Right lobe of liver (tissue), 6 donors: ENCODE measurements around the gene TCEA3. TPM values are rescaled to one million over a fixed set of nuclear protein-coding genes. Genes with fewer than 3 reads are reported as not detected.
A peak's percentile ranks its signal among the peaks of the same experiment; 100 is the strongest.

ENCODE experiments used
- ATAC-seq, 4 donors: fragments of 200-7000 bp; cut with Tn5 transposase; one replicate each; pipeline ENCODE4 v1.9.1; 2020; ENCODE audit warnings: mild to moderate bottlenecking in 4 of 4, moderate library complexity in 4 of 4
- DNase-seq, 3 donors: peaks; one replicate each; pipeline ENCODE4 v3.0.0-alpha.2; 2020
- H3K27ac ChIP-seq, 3 donors: fragments of 200-600 bp; one replicate each; pipeline ENCODE4 v1.8.0; 2022
- H3K27me3 ChIP-seq, 2 donors: fragments of 200-600 bp; one replicate each; pipeline ENCODE4 v1.8.0; 2022
- H3K36me3 ChIP-seq, 4 donors: fragments of 200-600 bp; sonication (generic) in 1 of 4; one replicate each; pipeline versions ENCODE4 v1.5.1 to v1.8.0; 2017 to 2022; ENCODE audit warnings: control low read depth in 1 of 4
- H3K4me1 ChIP-seq, 4 donors: fragments of 200-600 bp; sonication (generic) in 1 of 4; one replicate each; pipeline versions ENCODE4 v1.5.1 to v1.8.0; 2017 to 2022; ENCODE audit warnings: control low read depth in 1 of 4
- H3K4me3 ChIP-seq, 3 donors: fragments of 200-600 bp; one replicate each; pipeline ENCODE4 v1.8.0; 2022
- H3K9me3 ChIP-seq, 4 donors: fragments of 200-600 bp; sonication (generic) in 1 of 4; one replicate each; pipeline versions ENCODE4 v1.5.1 to v1.8.0; 2017 to 2022; ENCODE audit warnings: control low read depth in 1 of 4
- POLR2A ChIP-seq: fragments of 450-650 bp; IDR thresholded peaks from one replicate; pipeline ENCODE4 v1.6.1; 2017; ENCODE audit warnings: antibody characterized with exemption, mild to moderate bottlenecking
- WGBS: methylation state at CpG from one replicate; pipeline ENCODE4 v1.1.6; 2018; ENCODE audit warnings: low coverage, low lambda C conversion rate; ENCODE audit not compliant: insufficient coverage; ENCODE audit errors: missing lambda C conversion rate; 5-methylcytosine and 5-hydroxymethylcytosine counted together
- intact Hi-C, 2 donors: fragments of 100-400 bp; cut with DNase I; formaldehyde crosslinking; loops; one replicate each; pipeline versions ENCODE4 v1.11.2 to v1.14.1; 2022
- total RNA-seq, 6 experiments: library from RNA; depleted of rRNA in 2 of 6; stranded (reverse); fragments of >200 nt in 2 of 6; fragmentation: NEBNext Ultra II Directional in 3 of 6; extraction: Animal tissue kit (Norgen Biotek cat#: 25700) in 3 of 6; gene quantifications; one replicate each; pipeline versions ENCODE4 v1.1.0 to v1.2.4, GENCODE V29; 2016 to 2023
- TF ChIP-seq, protein P1 (sequence below), 4 donors: fragments of 200-600 bp in 3 of 4; fragments of 450-650 bp in 1 of 4; IDR thresholded peaks; one replicate each; pipeline versions ENCODE4 v1.5.1 to v1.8.0; 2016 to 2022; ENCODE audit warnings: antibody characterized with exemption in 4 of 4, mild to moderate bottlenecking in 2 of 4
- donor health status: DM: no; HTN: yes; CAD: no.
- donor health status: DM: no; HTN: no; CAD: no.
- donor health status: DM: no; HTN: no; CAD: no.
- donor health status: DM: no; HTN: yes; CAD: no.
- donor health status: DM: no; HTN: yes; CAD: no.

Gene TCEA3
- total RNA-seq, 6 experiments from 2014 or later, result 53.3 to 94.0 (median 63.2) TPM

DNA sequence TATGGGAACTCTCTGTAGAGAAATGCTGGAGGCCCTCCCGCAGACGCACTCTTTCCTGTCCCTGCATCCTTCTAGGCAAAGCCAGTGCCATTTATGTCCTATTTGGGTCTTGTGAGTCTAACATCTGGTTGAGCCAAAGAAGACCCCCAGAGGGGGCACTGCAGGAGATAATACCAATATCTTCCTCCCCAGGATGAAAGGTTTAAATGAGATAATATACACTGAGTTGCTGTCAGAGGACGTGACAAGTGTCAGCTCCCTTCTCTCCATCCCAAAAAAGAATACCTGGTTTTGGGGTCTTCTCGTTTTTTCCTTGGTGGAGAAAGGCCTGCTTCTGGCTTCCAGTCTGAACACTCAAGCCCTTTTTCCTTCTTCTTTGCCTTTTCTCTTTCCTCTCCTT is 7.6 kb downstream of the TCEA3 start:
- DNase-seq (no peak), ATAC-seq (no peak)
- Histone ChIP-seq H3K27me3 (no peaks in the 10 kb centered on the region), H3K36me3 (peaks cover 0 to 30% (median 6%) of the 10 kb centered on the region in 4 donors), H3K4me3 (no peak overlapping the region), H3K4me1 (peaks cover 0 to 29% (median 12%) of the 10 kb centered on the region in 4 donors), H3K27ac (peak overlapping the region in 1 of 3 donors; percentile 8), H3K9me3 (no peaks in the 10 kb centered on the region)
- WGBS, result 100% methylated on average over 2 of the region's 4 CpGs
- TF ChIP-seq POLR2A, result no peak
- TF ChIP-seq, protein P1, sequence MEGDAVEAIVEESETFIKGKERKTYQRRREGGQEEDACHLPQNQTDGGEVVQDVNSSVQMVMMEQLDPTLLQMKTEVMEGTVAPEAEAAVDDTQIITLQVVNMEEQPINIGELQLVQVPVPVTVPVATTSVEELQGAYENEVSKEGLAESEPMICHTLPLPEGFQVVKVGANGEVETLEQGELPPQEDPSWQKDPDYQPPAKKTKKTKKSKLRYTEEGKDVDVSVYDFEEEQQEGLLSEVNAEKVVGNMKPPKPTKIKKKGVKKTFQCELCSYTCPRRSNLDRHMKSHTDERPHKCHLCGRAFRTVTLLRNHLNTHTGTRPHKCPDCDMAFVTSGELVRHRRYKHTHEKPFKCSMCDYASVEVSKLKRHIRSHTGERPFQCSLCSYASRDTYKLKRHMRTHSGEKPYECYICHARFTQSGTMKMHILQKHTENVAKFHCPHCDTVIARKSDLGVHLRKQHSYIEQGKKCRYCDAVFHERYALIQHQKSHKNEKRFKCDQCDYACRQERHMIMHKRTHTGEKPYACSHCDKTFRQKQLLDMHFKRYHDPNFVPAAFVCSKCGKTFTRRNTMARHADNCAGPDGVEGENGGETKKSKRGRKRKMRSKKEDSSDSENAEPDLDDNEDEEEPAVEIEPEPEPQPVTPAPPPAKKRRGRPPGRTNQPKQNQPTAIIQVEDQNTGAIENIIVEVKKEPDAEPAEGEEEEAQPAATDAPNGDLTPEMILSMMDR (IDR thresholded peaks at IDR 0.05), result no peak
- intact Hi-C loops, result no loop called here

GRCh38 chr1:23408797-23409290 is 15.7 kb downstream of the TCEA3 start:
- no peak overlapping the region for H3K27ac ChIP-seq
- intact Hi-C loops, result no loop called here
- H3K4me1 ChIP-seq, result peaks cover 0 to 10% (median 4%) of the 10 kb centered on the region in 4 donors
- H3K4me3 ChIP-seq, result no peak overlapping the region
- WGBS, result 95% methylated on average over 3 of the region's 7 CpGs
- DNase-seq, result no peak
- TF ChIP-seq, protein P1 (IDR thresholded peaks at IDR 0.05), result no peak
- no peak for TF ChIP-seq POLR2A
- H3K27me3 ChIP-seq, result no peaks in the 10 kb centered on the region
- H3K9me3 ChIP-seq, result no peaks in the 10 kb centered on the region
- no peak for ATAC-seq
- H3K36me3 ChIP-seq, result peaks cover 0 to 33% (median 11%) of the 10 kb centered on the region in 4 donors

DNA sequence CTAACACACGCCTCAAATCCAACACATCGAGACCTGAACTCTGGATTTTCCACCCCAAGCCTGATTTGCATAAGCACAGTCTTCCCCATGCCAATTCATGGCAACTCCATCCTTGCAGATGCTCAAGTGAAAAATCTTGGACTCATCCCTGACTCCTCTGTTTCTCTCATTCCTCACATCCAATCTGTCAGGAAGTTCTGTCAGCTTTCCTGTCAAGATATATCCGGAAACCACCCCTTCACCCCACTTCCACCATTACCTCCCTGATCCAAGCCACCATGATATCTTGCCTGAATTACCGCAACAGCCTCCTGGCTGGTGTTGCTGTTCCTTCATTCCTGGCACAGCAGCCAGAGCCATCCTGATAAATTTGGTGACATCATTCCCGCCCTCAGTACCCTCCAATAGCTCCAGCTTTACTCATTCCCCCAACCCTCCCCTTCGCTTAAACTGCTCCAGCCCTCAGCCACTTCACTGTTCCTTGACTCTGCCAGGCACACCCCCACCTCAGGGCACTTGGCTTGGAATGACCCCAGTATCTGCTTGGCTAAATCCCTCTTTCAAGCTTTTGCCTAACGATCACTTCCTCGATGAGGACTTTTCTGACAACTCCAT is 17.4 kb downstream of the TCEA3 start:
- intact Hi-C loops, result no loop called here
- 91% methylated on average over 8 of the region's 8 CpGs for WGBS

GRCh38 chr1:23405946-23406345 is 18.6 kb downstream of the TCEA3 start:
- H3K4me1 ChIP-seq, result peaks cover 0 to 22% (median 8%) of the 10 kb centered on the region in 4 donors
- H3K36me3 ChIP-seq, result peaks cover 0 to 44% (median 14%) of the 10 kb centered on the region in 4 donors
- no peak overlapping the region for H3K27ac ChIP-seq
- ATAC-seq (no peak), DNase-seq (no peak)
- no peaks in the 10 kb centered on the region for H3K27me3 ChIP-seq
- intact Hi-C loops, result no loop called here
- H3K4me3 ChIP-seq, result no peak overlapping the region
- H3K9me3 ChIP-seq, result no peaks in the 10 kb centered on the region
- TF ChIP-seq, protein P1 (IDR thresholded peaks at IDR 0.05), result no peak
- 89% methylated on average over 1 of the region's 3 CpGs for WGBS

More for the DNA sequence above, 17.4 kb downstream of the TCEA3 start:
- no peak for TF ChIP-seq POLR2A
- TF ChIP-seq, protein P1 (IDR thresholded peaks at IDR 0.05), result no peak
- Histone ChIP-seq H3K4me1 (peaks cover 0 to 22% (median 8%) of the 10 kb centered on the region in 4 donors), H3K27ac (no peak overlapping the region), H3K9me3 (no peaks in the 10 kb centered on the region), H3K27me3 (no peaks in the 10 kb centered on the region), H3K4me3 (no peak overlapping the region), H3K36me3 (peaks cover 0 to 43% (median 14%) of the 10 kb centered on the region in 4 donors)
- DNase-seq (no peak), ATAC-seq (no peak)
